ENCODE data around the gene FKBP7. TPM values are rescaled to one million over a fixed set of nuclear protein-coding genes. Genes with fewer than 3 reads are reported as not detected.
"Not testable (repeated sequence)": the region's sequence is repeated elsewhere in the genome, so short reads cannot be mapped to it uniquely, and the experiment has no call there.

FKBP7 gene, protein sequence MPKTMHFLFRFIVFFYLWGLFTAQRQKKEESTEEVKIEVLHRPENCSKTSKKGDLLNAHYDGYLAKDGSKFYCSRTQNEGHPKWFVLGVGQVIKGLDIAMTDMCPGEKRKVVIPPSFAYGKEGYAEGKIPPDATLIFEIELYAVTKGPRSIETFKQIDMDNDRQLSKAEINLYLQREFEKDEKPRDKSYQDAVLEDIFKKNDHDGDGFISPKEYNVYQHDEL
- 10 to 100 TPM; 47.8 to 50.7 (median 49.6) TPM for polyA plus RNA-seq (ENCODE audit: insufficient read length in 3 of 3)
- long read RNA-seq, donor 1, transcript FKBP7-207 (3 exons, 1,103 nt), result minor isoform, 5 of 72 reads
- long read RNA-seq, donor 1, transcript FKBP7-204 (4 exons, 2,834 nt), result major isoform, 18 of 72 reads
- long read RNA-seq, donor 1, partial matches to known transcripts, result 38 of 72 reads
- long read RNA-seq, donor 1, other reads (novel, unspliced or antisense), result 5 of 72 reads
- long read RNA-seq, donor 2, transcript FKBP7-204 (4 exons, 2,834 nt), result major isoform, 20 of 37 reads
- long read RNA-seq, donor 2, transcript FKBP7-205 (4 exons, 666 nt), result minor isoform, 11 of 37 reads
- long read RNA-seq, donor 2, transcript FKBP7-203 (3 exons, 638 nt), result minor isoform, 5 of 37 reads
- long read RNA-seq, donor 2, partial matches to known transcripts, result 0 of 37 reads
- long read RNA-seq, donor 2, other reads (novel, unspliced or antisense), result 0 of 37 reads
- long read RNA-seq, donor 3, transcript FKBP7-204 (4 exons, 2,834 nt), result major isoform, 22 of 40 reads
- long read RNA-seq, donor 3, transcript FKBP7-205 (4 exons, 666 nt), result minor isoform, 7 of 40 reads
- long read RNA-seq, donor 3, partial matches to known transcripts, result 0 of 40 reads
- long read RNA-seq, donor 3, other reads (novel, unspliced or antisense), result 0 of 40 reads
- long read RNA-seq, donor 4, transcript FKBP7-204 (4 exons, 2,834 nt), result major isoform, 21 of 33 reads
- long read RNA-seq, donor 4, transcript FKBP7-205 (4 exons, 666 nt), result minor isoform, 11 of 33 reads
- long read RNA-seq, donor 4, partial matches to known transcripts, result 0 of 33 reads
- long read RNA-seq, donor 4, other reads (novel, unspliced or antisense), result 0 of 33 reads
- long read RNA-seq, donor 5, transcript FKBP7-204 (4 exons, 2,834 nt), result major isoform, 12 of 18 reads
- long read RNA-seq, donor 5, partial matches to known transcripts, result 0 of 18 reads
- long read RNA-seq, donor 5, other reads (novel, unspliced or antisense), result 0 of 18 reads
- long read RNA-seq, donor 6, transcript FKBP7-204 (4 exons, 2,834 nt), result major isoform, 13 of 20 reads
- long read RNA-seq, donor 6, partial matches to known transcripts, result 0 of 20 reads
- long read RNA-seq, donor 6, other reads (novel, unspliced or antisense), result 0 of 20 reads
- long read RNA-seq, donor 7, transcript FKBP7-205 (4 exons, 666 nt), result minor isoform, 5 of 24 reads
- long read RNA-seq, donor 7, transcript FKBP7-204 (4 exons, 2,834 nt), result major isoform, 15 of 24 reads
- long read RNA-seq, donor 7, partial matches to known transcripts, result 0 of 24 reads
- long read RNA-seq, donor 7, other reads (novel, unspliced or antisense), result 0 of 24 reads
- long read RNA-seq, donor 8, transcript FKBP7-205 (4 exons, 666 nt), result minor isoform, 7 of 29 reads
- long read RNA-seq, donor 8, transcript FKBP7-204 (4 exons, 2,834 nt), result major isoform, 19 of 29 reads
- long read RNA-seq, donor 8, partial matches to known transcripts, result 0 of 29 reads
- long read RNA-seq, donor 8, other reads (novel, unspliced or antisense), result 0 of 29 reads
- long read RNA-seq, donor 9, transcript FKBP7-205 (4 exons, 666 nt), result minor isoform, 10 of 28 reads
- long read RNA-seq, donor 9, transcript FKBP7-204 (4 exons, 2,834 nt), result major isoform, 14 of 28 reads
- long read RNA-seq, donor 9, partial matches to known transcripts, result 0 of 28 reads
- long read RNA-seq, donor 9, other reads (novel, unspliced or antisense), result 0 of 28 reads
- long read RNA-seq, donor 10, transcript FKBP7-204 (4 exons, 2,834 nt), result major isoform, 9 of 18 reads
- long read RNA-seq, donor 10, partial matches to known transcripts, result 0 of 18 reads
- long read RNA-seq, donor 10, other reads (novel, unspliced or antisense), result 0 of 18 reads
- long read RNA-seq, donor 11, transcript FKBP7-204 (4 exons, 2,834 nt), result minor isoform, 6 of 17 reads
- long read RNA-seq, donor 11, transcript FKBP7-203 (3 exons, 638 nt), result major isoform, 7 of 17 reads
- long read RNA-seq, donor 11, partial matches to known transcripts, result 0 of 17 reads
- long read RNA-seq, donor 11, other reads (novel, unspliced or antisense), result 0 of 17 reads
- long read RNA-seq, donor 12, transcript FKBP7-205 (4 exons, 666 nt), result minor isoform, 9 of 30 reads
- long read RNA-seq, donor 12, transcript FKBP7-204 (4 exons, 2,834 nt), result major isoform, 17 of 30 reads
- long read RNA-seq, donor 12, partial matches to known transcripts, result 0 of 30 reads
- long read RNA-seq, donor 12, other reads (novel, unspliced or antisense), result 0 of 30 reads
- long read RNA-seq, donor 13, transcript FKBP7-204 (4 exons, 2,834 nt), result major isoform, 9 of 16 reads
- long read RNA-seq, donor 13, partial matches to known transcripts, result 0 of 16 reads
- long read RNA-seq, donor 13, other reads (novel, unspliced or antisense), result 0 of 16 reads
- long read RNA-seq, donor 14, result 0 reads
- long read RNA-seq, donor 15, transcript FKBP7-205 (4 exons, 666 nt), result minor isoform, 8 of 35 reads
- long read RNA-seq, donor 15, transcript FKBP7-204 (4 exons, 2,834 nt), result major isoform, 17 of 35 reads
- long read RNA-seq, donor 15, partial matches to known transcripts, result 0 of 35 reads
- long read RNA-seq, donor 15, other reads (novel, unspliced or antisense), result 0 of 35 reads
- long read RNA-seq, donor 16, transcript FKBP7-204 (4 exons, 2,834 nt), result major isoform, 19 of 38 reads
- long read RNA-seq, donor 16, transcript FKBP7-205 (4 exons, 666 nt), result minor isoform, 9 of 38 reads
- long read RNA-seq, donor 16, partial matches to known transcripts, result 0 of 38 reads
- long read RNA-seq, donor 16, other reads (novel, unspliced or antisense), result 0 of 38 reads

DNA sequence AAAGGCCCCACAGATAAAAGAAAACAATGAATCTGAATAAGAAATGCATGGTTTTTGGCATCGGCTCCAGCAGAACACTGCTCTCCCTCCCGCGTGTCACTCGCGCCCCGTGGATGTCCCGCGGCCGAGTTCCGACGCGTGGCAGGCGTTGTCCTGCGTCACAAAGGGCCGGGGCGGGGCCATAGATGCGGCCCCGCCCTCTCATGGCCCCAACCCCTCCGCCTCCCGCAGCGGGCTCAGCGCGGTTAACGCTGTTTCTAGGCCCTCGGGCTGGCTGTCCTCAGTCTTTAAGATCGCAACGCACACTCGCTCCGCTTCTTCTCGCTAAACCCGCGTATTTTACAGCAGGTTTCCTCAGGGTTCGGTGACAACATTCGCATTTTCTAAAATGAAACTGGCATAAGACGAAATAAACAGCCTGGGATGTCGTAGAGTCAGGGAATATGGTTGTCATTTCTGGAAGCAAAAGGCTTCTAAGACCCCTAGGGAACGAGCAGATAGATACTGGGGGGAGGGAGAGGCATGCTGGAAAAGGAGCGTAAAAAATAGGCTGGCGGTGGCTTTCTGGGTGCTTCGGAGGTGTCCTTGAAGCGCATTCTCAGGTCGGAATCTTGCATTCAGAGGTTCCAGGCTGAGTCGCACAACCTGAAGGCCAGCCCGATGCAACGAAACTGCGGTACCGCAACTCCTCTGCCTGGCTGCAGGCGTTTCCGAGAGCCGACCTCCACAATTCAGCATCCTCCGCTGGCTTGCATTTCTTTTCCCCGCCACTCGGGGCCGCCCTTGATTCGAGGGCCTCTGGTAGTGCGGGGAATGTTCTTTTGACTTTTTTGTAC lies at the start of gene FKBP7:
Gene FKBP7 (minus strand): TSS at position 162 of the 836 bp plus-strand sequence. CDS start 101 bp downstream, at position 61.
- peak; percentile 88 for DNase-seq

DNA sequence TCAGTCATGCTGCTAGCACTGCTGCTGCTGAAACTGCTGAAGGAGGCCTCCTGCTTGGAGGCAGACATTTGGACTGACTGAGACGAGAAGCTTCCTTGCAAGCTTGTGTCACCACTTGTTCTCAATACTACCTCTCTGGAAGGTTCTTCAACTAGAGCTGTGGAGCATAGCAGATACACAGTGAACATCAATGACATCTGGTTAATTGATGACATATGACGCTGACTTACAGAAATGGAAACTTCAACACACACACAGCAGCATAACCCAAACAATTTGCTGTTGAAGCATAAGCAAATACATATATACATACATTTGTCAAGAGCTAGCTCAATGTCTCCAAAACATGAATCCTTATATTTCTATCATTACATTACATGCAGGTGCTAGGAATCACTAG lies 49.2 kb upstream of the FKBP7 start:
- no peak for DNase-seq

DNA sequence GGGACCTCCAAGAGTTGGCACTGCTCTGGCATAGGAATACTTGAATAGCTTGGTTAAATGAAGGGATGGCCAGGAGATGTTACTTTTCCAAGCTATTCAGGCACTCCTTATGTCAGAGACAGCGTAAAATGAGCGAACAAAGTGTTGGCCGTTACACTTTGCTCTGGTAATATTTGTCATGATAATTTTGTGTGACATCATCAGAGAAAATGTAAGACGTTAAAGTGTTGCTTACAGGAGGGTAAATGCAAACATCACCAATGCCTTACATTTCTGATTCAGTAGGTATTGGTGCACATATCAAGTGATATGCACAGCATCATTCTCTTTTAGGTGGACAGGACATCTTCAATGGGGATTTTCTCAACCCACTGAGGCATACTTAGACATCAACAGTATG lies 47.9 kb upstream of the FKBP7 start:
- DNase-seq, result no peak

DNA sequence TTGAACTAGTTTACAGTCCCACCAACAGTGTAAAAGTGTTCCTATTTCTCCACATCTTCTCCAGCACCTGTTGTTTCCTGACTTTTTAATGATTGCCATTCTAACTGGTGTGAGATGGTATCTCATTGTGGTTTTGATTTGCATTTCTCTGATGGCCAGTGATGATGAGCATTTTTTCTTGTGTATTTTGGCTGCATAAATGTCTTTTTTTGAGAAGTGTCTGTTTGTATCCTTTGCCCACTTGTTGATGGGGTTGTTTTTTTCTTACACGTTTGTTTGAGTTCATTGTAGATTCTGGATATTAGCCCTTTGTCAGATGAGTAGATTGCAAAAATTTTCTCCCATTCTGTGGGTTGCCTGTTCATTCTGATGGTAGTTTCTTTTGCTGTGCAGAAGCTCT lies 47.1 kb upstream of the FKBP7 start:
- DNase-seq, result not testable (repeated sequence)

DNA sequence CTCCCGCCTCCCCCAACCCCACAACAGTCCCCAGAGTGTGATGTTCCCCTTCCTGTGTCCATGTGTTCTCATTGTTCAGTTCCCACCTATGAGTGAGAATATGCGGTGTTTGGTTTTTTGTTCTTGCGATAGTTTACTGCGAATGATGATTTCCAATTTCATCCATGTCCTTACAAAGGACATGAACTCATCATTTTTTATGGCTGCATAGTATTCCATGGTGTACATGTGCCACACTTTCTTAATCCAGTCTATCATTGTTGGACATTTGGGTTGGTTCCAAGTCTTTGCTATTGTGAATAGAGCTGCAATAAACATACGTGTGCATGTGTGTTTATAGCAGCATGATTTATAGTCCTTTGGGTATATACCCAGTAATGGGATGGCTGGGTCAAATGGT lies 46.6 kb upstream of the FKBP7 start:
- not testable (repeated sequence) for DNase-seq

DNA sequence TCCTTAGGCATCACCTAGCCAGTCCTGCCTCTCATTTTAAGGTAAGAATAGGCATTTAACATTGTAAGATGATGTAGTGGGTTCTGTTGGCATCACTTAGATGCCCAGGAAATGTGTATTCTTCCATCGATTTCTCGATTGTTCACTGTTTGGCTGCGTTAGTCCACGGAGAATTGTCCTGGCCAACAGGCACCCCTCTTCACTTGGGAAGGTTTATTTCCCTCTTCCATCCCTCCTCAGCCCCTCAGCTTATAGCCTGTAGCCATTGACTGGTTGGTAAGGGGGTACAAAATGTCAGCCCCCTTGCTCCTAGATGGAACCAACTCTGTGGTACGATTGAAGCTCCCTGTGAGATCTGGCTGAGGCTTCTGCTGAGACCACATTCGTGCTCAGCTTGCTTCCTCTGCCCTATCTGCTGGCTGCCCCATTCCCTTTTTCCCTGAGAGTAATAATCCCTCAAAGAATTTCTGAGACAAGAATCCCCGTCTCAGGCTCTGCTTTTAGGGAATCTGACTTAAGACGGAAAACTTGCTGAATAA lies 45.3 kb upstream of the FKBP7 start:
- no peak for DNase-seq

DNA sequence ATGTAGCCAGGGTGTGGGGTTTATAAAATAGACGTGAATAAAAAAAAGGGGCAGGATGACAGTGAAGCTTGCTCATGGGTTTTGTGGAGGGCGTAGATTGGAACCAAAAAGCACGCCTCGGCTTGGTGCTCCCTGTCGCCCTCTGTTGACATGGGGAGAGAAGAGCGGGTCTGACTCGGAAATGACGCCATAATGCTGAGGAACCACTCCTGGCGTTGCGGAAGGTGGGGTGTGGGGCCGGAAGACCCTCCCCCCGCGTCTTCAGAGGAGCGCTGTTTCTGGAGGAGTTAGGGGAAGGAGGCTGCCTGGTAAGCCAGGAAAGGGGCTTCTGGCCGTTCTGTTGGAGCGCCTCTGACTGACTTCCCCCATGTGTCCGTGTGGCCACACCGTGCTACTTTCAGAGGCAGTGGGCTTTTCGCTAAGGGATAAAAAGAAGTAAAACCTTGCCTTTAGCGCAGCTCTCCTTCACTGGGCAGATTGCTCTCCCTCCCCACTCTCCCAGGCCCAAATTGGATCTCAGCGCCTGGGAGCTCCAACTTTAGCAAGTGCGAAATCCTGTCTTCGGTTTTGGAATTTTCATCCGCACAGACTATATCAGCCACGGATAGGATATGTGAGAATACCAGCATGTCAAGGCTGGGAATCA lies 44.7 kb upstream of the FKBP7 start:
- peak; percentile 82 for DNase-seq

DNA sequence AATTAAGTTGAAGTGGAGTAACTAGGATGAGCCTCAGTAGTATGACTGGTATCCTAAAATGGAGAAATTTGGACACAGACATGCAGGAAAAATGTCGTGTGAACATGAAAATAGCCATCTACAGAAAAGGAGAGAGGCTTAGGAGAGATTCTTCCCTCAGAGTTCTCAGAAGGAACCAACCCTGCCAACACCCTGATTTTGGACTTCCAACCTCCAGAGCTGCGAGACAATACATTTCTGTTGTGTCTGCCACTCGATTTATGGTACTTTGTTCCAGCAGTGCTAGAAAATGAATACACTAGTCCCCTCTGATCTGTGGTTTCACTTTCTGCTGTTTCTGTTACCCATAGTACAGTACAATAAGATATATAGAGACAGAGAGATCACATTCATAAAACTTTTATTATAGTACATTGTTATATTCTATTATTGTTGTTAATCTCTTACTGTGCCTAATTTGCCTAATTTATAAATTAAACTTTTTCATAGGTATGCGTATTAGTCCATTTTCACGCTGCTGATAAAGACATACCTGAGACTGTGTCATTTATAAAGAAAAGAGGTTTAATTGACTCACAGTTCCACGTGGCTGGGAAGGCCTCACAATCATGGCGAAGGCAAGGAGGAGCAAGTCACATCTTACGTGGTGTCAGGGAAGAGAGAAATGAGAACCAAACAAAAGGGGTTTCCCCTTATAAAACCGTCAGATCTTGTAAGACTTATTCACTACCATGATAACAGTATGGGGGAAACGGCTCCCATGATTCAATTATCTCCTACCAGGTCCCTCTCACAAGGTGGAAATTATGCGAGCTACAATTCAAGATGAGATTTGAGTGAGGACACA lies 43.1 kb upstream of the FKBP7 start:
- DNase-seq, result no peak

DNA sequence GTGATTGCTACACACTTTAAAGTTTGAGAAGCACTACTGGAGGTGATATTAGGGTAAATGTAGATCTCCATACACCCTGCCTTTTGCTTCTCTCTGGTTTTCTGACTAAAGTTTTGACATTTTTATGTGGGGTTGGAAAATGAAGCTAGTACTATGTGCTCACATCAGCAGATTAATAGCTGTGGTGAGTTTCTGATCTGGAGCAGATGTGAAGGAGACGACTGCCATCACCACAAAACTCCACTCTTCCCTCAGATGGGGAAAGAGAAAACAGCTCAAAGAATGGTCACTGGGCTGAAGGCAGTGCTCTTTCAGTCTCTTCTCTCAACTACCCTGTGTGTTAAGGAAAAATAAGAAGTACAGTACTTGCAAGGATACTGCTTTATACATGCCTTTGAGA lies 39.1 kb upstream of the FKBP7 start:
- DNase-seq, result no peak

DNA sequence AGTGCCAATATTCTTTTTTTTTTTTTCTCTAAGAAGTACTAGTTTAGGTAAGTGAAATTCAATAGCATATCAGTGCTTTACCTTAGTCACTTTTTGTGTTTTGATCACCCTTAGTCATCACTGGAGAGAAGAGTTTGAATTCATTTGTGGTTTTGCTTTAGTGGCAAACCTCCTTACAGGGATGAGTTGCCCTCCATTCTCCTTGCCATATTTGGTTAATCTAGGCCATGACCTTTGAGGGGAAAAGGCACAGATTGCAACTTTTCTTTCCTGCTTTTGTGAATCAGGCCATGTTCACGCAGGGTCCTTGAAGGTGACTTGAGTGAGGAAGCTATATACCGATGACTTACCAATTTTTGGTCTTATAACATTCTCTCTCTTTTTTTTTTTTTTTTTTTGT lies 36.3 kb upstream of the FKBP7 start:
- DNase-seq, result no peak

DNA sequence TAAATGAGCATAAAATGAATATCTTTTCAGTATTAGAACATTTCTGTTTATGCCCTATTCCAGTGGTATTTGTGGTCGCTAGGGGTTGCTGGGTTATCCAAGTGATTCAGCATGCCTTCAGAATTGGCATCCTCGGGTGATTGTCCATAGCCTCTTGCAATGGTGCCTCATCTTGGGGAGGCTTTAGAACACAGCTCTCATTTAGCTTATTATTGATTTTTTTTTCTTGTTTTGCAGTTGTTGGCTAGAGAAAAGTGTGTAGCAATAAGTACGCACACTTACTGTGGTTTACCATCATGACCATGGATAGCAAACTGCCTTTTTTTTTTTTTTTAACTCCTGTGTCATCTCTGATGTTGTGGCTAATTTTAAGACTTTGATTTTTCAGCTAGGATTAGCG lies 35.5 kb upstream of the FKBP7 start:
- no peak for DNase-seq

DNA sequence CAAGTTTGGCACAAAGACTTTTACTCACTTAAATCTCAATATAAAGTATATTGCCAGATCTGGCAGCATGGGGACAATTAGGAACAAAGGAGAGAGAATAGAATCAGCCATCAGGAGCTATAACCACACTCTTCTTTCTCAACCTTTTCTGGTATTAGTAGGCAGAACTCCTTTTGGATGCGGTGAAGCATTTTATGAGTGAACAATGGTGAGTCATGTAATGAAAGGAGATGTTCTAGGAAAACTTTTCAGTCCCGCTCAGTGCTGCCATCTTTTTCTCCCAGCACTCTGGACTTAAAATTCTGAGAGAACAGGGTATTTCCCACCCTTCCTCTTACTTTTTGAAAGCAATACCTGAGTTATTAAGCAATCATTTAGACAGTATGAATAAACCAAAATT lies 34.1 kb upstream of the FKBP7 start:
- no peak for DNase-seq

DNA sequence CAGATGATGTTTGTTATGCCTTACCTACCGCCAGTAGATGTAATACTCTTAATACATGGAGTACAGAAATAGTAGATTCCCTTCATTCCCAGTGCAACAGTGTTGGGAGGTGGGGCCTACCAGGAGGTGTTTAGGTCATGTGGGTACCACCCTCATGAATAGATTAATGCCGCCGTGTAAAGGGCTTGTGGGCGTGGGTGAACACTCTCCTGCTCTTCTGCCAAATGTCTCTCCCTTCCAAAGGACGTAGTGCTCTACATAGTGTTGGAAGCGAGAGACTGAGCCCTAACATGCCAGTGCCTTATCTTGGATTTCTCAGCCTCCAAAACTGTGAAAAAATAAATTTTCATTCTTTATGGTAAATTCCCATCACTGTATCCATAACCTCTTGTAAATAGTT lies 32.0 kb upstream of the FKBP7 start:
- DNase-seq, result no peak

DNA sequence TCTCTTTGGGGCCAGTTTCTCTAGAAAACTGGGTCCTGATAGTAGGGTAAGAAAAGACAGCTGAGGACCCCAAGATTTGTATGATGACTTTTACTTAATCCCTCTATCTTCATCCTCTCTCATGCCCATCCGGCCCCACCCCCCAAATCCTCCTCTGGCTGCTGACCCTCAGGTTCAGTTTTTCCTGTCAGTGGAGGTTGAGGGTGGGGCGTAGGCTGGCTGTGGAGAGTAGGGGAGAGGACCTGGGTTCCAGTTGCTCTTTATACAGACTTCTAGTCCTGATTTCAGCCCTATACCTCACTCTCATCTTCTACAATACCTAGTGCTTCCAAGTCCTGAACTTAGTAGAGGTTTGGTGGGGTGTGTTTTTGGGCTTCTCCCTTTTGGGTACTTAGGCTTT lies 30.2 kb upstream of the FKBP7 start:
- no peak for DNase-seq

DNA sequence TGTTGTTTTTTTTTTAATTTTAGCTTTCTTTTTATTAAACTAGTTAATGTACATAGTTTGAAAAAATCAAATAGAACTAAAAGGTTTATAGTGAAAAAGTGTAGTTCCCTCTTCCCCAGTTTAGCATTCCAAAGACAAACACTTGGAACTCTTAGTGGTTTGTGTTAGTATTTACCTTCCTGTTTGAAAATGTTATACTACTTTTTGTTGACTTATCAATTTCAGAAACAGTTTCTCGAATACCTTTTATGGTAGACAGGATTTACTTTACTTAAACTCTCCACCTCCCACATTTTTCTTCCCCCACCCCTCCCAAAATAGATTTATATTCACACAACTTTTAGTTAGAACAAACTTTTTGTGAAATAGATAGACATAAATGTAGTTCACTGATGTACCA lies 28.5 kb upstream of the FKBP7 start:
- no peak for DNase-seq

DNA sequence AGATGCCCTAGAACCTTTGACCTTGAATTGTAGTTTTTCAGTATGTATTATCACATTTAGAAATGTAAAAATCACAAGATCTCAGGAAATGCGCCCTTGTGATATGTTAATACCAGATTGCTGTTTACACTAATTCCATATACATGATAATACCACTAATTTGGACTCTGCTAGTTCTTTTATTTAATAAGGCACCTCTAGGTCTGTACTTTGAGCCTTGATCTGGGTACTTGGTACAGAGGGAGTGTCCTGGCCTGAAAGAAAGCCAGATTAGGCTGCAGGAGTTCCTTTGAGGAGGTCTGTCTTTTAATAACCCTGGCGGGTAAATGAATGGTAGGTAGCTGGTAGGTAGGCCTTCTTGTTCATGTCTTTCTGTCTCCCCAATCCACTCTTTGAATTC lies 28.1 kb upstream of the FKBP7 start:
- no peak for DNase-seq
